ENCODE results near the gene COPS7A.

- no peak for TF ChIP-seq ARHGAP35 (IDR thresholded peaks at IDR 0.05; ENCODE audit: partially characterized antibody)
- TF ChIP-seq EZH2 (IDR thresholded peaks at IDR 0.05; ENCODE audit: borderline replicate concordance, low read depth, low read length) = no peak
- no peak for TF ChIP-seq CBFB (CRISPR knock-in tag; IDR thresholded peaks at IDR 0.05)
- TF ChIP-seq CTCF (IDR thresholded peaks at IDR 0.05 in 2 of 3, conservative IDR thresholded peaks at IDR 0.05 in 1 of 3; ENCODE audit: insufficient read depth in 2 of 3, low read depth in 1 of 3, low read length in 3 of 3) = no peak
Observed at GRCh38 chr12:6693832-6694355, 30.0 kb upstream of the COPS7A start.

Measured in K562 (cell line).